B cell (primary cell): ENCODE data around the gene WDR46.

Experiments
- CTCF ChIP-seq: fragments of 200-600 bp; IDR thresholded peaks from one replicate; pipeline ENCODE4 v1.8.0; 2022; ENCODE audit warnings: antibody characterized with exemption, mild to moderate bottlenecking
- EZH2 ChIP-seq: IDR thresholded peaks from 2 replicates; pipeline ENCODE4 v1.6.1; 2012; ENCODE audit warnings: borderline replicate concordance, low read depth, mild to moderate bottlenecking, moderate library complexity, low read length; ENCODE audit not compliant: insufficient read depth, poor library complexity, severe bottlenecking

GRCh38 chr6:33247977-33248642 lies 40.9 kb downstream of the WDR46 start:
- TF ChIP-seq CTCF (peak; percentile 97), EZH2 (no peak)
